Right lung (tissue), 10 donors: ENCODE data around the gene ANXA2R. TPM values are rescaled to one million over a fixed set of nuclear protein-coding genes. Genes with fewer than 3 reads are reported as not detected.
"Not testable (repeated sequence)": the region's sequence is repeated elsewhere in the genome, so short reads cannot be mapped to it uniquely, and the experiment has no call there.

Source experiments
- DNase-seq, 2 donors: peaks; one replicate each; pipeline ENCODE4 v3.0.0-alpha.2; 2013
- long read RNA-seq, 8 donors: transcript quantifications; one replicate each; lab custom pipeline, GENCODE V29; 2026
- polyA plus RNA-seq, 5 donors: library from polyadenylated mRNA; unstranded; fragments of 120-200 nt; gene quantifications; one replicate each; pipeline versions ENCODE4 v1.2.1 to v1.2.3, GENCODE V29; 2013; ENCODE audit warnings: inconsistent platforms in 1 of 5, low replicate concordance in 1 of 5; ENCODE audit not compliant: insufficient read length in 5 of 5, insufficient read depth in 1 of 5

ANXA2R gene
- 1 to 10 TPM; 1.1 to 2.4 (median 2.2) TPM for polyA plus RNA-seq
- long read RNA-seq, donor 1, transcript ANXA2R-202 (1 exons, 1,265 nt) = major isoform, 6 of 6 reads
- long read RNA-seq, donor 1, partial matches to known transcripts = 0 of 6 reads
- long read RNA-seq, donor 1, other reads (novel, unspliced or antisense) = 0 of 6 reads
- long read RNA-seq, donor 2, partial matches to known transcripts = 0 of 3 reads
- long read RNA-seq, donor 2, other reads (novel, unspliced or antisense) = 0 of 3 reads
- long read RNA-seq, donor 3, partial matches to known transcripts = 0 of 3 reads
- long read RNA-seq, donor 3, other reads (novel, unspliced or antisense) = 0 of 3 reads
- long read RNA-seq, donor 4, partial matches to known transcripts = 0 of 3 reads
- long read RNA-seq, donor 4, other reads (novel, unspliced or antisense) = 0 of 3 reads
- long read RNA-seq, donor 5, transcript ANXA2R-202 (1 exons, 1,265 nt) = major isoform, 5 of 5 reads
- long read RNA-seq, donor 5, partial matches to known transcripts = 0 of 5 reads
- long read RNA-seq, donor 5, other reads (novel, unspliced or antisense) = 0 of 5 reads
- long read RNA-seq, donor 6, partial matches to known transcripts = 0 of 3 reads
- long read RNA-seq, donor 6, other reads (novel, unspliced or antisense) = 0 of 3 reads
- long read RNA-seq, donor 7, partial matches to known transcripts = 0 of 3 reads
- long read RNA-seq, donor 7, other reads (novel, unspliced or antisense) = 0 of 3 reads
- long read RNA-seq, donor 8, partial matches to known transcripts = 0 of 1 reads
- long read RNA-seq, donor 8, other reads (novel, unspliced or antisense) = 0 of 1 reads

- DNase-seq = peak; percentile 82 to 85
Measured at GRCh38 chr5:43040287-43041098, at the start of gene ANXA2R. Gene ANXA2R, minus strand, starts transcription at chr5:43040319. Its CDS starts 273 bp downstream, at chr5:43040046.

- DNase-seq = not testable (repeated sequence)
Measured at GRCh38 chr5:43086118-43086908, 46.2 kb upstream of the ANXA2R start.

GRCh38 chr5:43085453-43085852 lies 45.3 kb upstream of the ANXA2R start:
- no peak for DNase-seq

GRCh38 chr5:43084468-43084867 lies 44.3 kb upstream of the ANXA2R start:
- not testable (repeated sequence) for DNase-seq

- DNase-seq = not testable (repeated sequence)
Measured at GRCh38 chr5:43081345-43081744, 41.2 kb upstream of the ANXA2R start.

GRCh38 chr5:43078956-43079355 lies 38.8 kb upstream of the ANXA2R start:
- DNase-seq = no peak

GRCh38 chr5:43077446-43078191 lies 37.5 kb upstream of the ANXA2R start:
- not testable (repeated sequence) for DNase-seq

GRCh38 chr5:43075319-43076293 lies 35.5 kb upstream of the ANXA2R start:
- DNase-seq = no peak

GRCh38 chr5:43074987-43075318 lies 34.8 kb upstream of the ANXA2R start:
- no peak for DNase-seq

GRCh38 chr5:43073597-43074546 lies 33.8 kb upstream of the ANXA2R start:
- no peak for DNase-seq

- DNase-seq = not testable (repeated sequence)
Measured at GRCh38 chr5:43069401-43069720, 29.2 kb upstream of the ANXA2R start.

- DNase-seq = no peak
Measured at GRCh38 chr5:43068037-43068436, 27.9 kb upstream of the ANXA2R start.

GRCh38 chr5:43066799-43067741 lies 27.0 kb upstream of the ANXA2R start:
- DNase-seq = peak; percentile 91 to 94

- DNase-seq = peak; percentile 77 to 85
Measured at GRCh38 chr5:43065948-43066798, 26.1 kb upstream of the ANXA2R start.

GRCh38 chr5:43065387-43065947 lies 25.3 kb upstream of the ANXA2R start:
- DNase-seq = peak; percentile 40 to 65
